Lower leg skin (tissue), 4 donors: ENCODE results near the gene GIMAP7. TPM values are rescaled to one million over a fixed set of nuclear protein-coding genes. Genes with fewer than 3 reads are reported as not detected.

Source experiments
- DNase-seq, 2 donors: peaks; one replicate each; pipeline ENCODE4 v3.0.0-alpha.2; 2019; ENCODE audit warnings: low spot score in 2 of 2
- H3K4me3 ChIP-seq: fragments of 200-600 bp; sonication (generic); 2 replicates; pipeline ENCODE4 v1.5.1; 2017; ENCODE audit warnings: mild to moderate bottlenecking, low read depth; ENCODE audit not compliant: poor library complexity, severe bottlenecking
- POLR2A ChIP-seq, 2 donors: fragments of 450-650 bp; IDR thresholded peaks; one replicate each; pipeline ENCODE4 v1.6.1; 2016 to 2017; ENCODE audit warnings: antibody characterized with exemption in 2 of 2, mild to moderate bottlenecking in 1 of 2, moderate library complexity in 1 of 2
- WGBS, 2 donors: methylation state at CpG; one replicate each; pipeline ENCODE4 v1.1.5; 2018; 5-methylcytosine and 5-hydroxymethylcytosine counted together
- intact Hi-C: fragments of 100-400 bp; cut with DNase I; formaldehyde crosslinking; loops from one replicate; pipeline ENCODE4 v1.15.0; 2023; ENCODE audit warnings: low total_unique reads
- total RNA-seq, 4 donors: library from RNA; depleted of rRNA; stranded (reverse); fragments of >200 nt; gene quantifications; one replicate each; pipeline ENCODE4 v1.1.0, GENCODE V29; 2016
- TF ChIP-seq, protein P1 (sequence below), 3 donors: fragments of 450-650 bp; IDR thresholded peaks; one replicate each; pipeline ENCODE4 v1.5.1; 2016; ENCODE audit warnings: antibody characterized with exemption in 3 of 3, mild to moderate bottlenecking in 3 of 3, moderate library complexity in 2 of 3

Gene GIMAP7
- total RNA-seq, 4 donors from 2014 or later = 2.4 to 9.6 (median 5.3) TPM

DNA sequence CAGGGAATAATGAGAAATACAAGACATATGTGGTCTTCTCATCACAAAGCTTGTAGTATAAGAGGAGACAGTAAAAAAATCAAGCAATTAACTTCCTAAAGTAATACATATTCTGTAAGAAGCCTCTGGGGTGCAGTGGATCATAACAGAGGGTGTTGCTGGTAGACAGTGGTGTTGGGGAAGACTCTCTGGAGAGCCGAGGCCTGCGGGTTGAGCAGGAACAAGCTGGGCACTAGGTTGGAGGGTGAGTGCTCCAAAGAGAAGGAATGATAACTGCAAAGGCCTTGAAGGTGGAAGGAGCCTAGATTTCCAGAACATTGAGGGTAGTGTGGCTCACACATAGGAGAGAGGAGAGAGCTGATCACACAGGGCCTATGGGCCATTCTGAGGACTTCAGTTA is 54.0 kb downstream of the GIMAP7 start:
- intact Hi-C loops = no loop called here
- WGBS, 2 donors = 61 to 73% methylated on average over 2 of the region's 2 CpGs
- no peak for DNase-seq
- no peak for TF ChIP-seq POLR2A (IDR thresholded peaks at IDR 0.05)
- TF ChIP-seq, protein P1, sequence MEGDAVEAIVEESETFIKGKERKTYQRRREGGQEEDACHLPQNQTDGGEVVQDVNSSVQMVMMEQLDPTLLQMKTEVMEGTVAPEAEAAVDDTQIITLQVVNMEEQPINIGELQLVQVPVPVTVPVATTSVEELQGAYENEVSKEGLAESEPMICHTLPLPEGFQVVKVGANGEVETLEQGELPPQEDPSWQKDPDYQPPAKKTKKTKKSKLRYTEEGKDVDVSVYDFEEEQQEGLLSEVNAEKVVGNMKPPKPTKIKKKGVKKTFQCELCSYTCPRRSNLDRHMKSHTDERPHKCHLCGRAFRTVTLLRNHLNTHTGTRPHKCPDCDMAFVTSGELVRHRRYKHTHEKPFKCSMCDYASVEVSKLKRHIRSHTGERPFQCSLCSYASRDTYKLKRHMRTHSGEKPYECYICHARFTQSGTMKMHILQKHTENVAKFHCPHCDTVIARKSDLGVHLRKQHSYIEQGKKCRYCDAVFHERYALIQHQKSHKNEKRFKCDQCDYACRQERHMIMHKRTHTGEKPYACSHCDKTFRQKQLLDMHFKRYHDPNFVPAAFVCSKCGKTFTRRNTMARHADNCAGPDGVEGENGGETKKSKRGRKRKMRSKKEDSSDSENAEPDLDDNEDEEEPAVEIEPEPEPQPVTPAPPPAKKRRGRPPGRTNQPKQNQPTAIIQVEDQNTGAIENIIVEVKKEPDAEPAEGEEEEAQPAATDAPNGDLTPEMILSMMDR (IDR thresholded peaks at IDR 0.05) = no peak
- no peak overlapping the region for H3K4me3 ChIP-seq

DNA sequence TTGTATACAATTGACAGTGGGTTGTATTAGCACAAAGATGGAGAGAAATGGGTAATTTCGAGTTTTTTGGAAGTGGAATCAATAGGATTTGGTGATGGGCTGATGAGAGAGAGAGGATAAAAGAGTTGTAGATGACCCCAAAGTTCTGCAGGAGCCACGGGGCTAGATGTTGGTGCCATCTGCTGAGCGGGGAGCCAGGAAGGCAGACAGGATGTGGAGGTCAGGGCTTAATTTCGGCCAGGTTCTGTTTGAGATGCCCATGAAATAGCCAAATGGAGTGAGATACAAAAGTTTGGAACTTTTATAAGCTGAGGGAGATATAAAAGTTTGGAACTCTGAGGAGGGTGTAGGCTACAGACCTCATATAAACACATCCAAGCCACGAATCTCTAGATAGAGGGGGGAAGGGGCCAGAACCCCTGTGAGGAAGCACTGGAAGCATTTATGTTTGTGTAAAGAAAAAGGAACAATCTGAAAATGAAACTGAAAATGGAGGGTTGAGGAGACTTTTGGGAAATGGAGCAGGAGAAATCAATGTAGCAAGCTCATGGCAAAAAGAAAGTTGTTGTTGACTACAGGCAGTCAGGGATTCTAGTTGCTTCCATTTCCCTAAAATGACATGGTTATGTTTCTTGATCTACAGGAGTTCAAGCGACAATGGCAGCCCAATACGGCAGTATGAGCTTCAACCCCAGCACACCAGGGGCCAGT is 54.7 kb downstream of the GIMAP7 start:
- no peak overlapping the region for H3K4me3 ChIP-seq
- no peak for TF ChIP-seq POLR2A (IDR thresholded peaks at IDR 0.05)
- TF ChIP-seq, protein P1 (IDR thresholded peaks at IDR 0.05) = no peak
- intact Hi-C loops = no loop called here
- no peak for DNase-seq
- WGBS, 2 donors = 66 to 70% methylated on average over 7 of the region's 7 CpGs

Other genes starting within 250 kb of the GIMAP7 start
- 10 to 100 TPM; 16.6 to 26.0 (median 18.6) TPM for gene LRRC61, start 191.5 kb upstream of the GIMAP7 start, total RNA-seq
- 10 to 100 TPM in 2 of 4 donors, 1 to 10 TPM in 2; 5.5 to 12.3 (median 9.4) TPM for gene ACTR3C, start 191.3 kb upstream of the GIMAP7 start, total RNA-seq
- 10 to 100 TPM in 3 of 4 donors, 1 to 10 TPM in 1; 9.8 to 30.0 (median 16.8) TPM for gene RARRES2, start 173.2 kb upstream of the GIMAP7 start, total RNA-seq
- 10 to 100 TPM; 47.8 to 71.4 (median 63.9) TPM for gene REPIN1, start 146.1 kb upstream of the GIMAP7 start, total RNA-seq
- gene ZNF775, start 135.5 kb upstream of the GIMAP7 start, total RNA-seq = 1 to 10 TPM; 1.4 to 3.8 (median 2.4) TPM
- gene GIMAP8, start 64.2 kb upstream of the GIMAP7 start, total RNA-seq = 10 to 100 TPM in 1 of 4 donors, 1 to 10 TPM in 3; 2.3 to 10.7 (median 3.4) TPM
- 10 to 100 TPM in 2 of 4 donors, 1 to 10 TPM in 2; 4.6 to 17.9 (median 8.1) TPM for gene GIMAP4, start 52.5 kb downstream of the GIMAP7 start, total RNA-seq
- gene GIMAP6, start 117.5 kb downstream of the GIMAP7 start, total RNA-seq = 10 to 100 TPM in 2 of 4 donors, 1 to 10 TPM in 2; 3.6 to 23.6 (median 9.7) TPM
- 1 to 10 TPM in 3 of 4 donors, under 1 TPM in 1; 0.53 to 7.2 (median 5.0) TPM for gene GIMAP2, start 170.8 kb downstream of the GIMAP7 start, total RNA-seq
- gene GIMAP1, start 201.7 kb downstream of the GIMAP7 start, total RNA-seq = 1 to 10 TPM; 1.5 to 4.6 (median 2.7) TPM
- 10 to 100 TPM in 2 of 4 donors, 1 to 10 TPM in 2; 4.6 to 18.7 (median 10.9) TPM for gene GIMAP5, start 222.5 kb downstream of the GIMAP7 start, total RNA-seq